Psoas muscle (tissue), 8 donors: Measurements from ENCODE around the gene TMEM266. TPM values are rescaled to one million over a fixed set of nuclear protein-coding genes. Genes with fewer than 3 reads are reported as not detected.
A peak's percentile ranks its signal among the peaks of the same experiment; 100 is the strongest.

ENCODE experiments used
- ATAC-seq, 4 donors: fragments of 200-7000 bp; cut with Tn5 transposase; one replicate each; pipeline ENCODE4 v1.9.1; 2020; ENCODE audit warnings: moderate library complexity in 3 of 4, mild to moderate bottlenecking in 2 of 4
- DNase-seq, 2 donors: peaks; one replicate each; pipeline ENCODE4 v3.0.0-alpha.2; 2020
- H3K27ac ChIP-seq: fragments of 200-600 bp; one replicate; pipeline ENCODE4 v1.8.0; 2022
- H3K27me3 ChIP-seq, 3 donors: fragments of 200-600 bp in 1 of 3; one replicate each; pipeline versions ENCODE4 v1.6.1 to v1.8.0; 2013 to 2022; ENCODE audit warnings: low read length in 2 of 3, mild to moderate bottlenecking in 2 of 3, moderate library complexity in 1 of 3; ENCODE audit not compliant: insufficient read depth in 3 of 3
- H3K36me3 ChIP-seq, 2 donors: fragments of 200-600 bp in 1 of 2; one replicate each; pipeline versions ENCODE4 v1.6.1 to v1.8.0; 2013 to 2022; ENCODE audit warnings: low read depth in 1 of 2, mild to moderate bottlenecking in 1 of 2, moderate library complexity in 1 of 2; ENCODE audit not compliant: insufficient read depth in 1 of 2
- H3K4me1 ChIP-seq: fragments of 200-600 bp; one replicate; pipeline ENCODE4 v1.8.0; 2022
- H3K4me3 ChIP-seq: fragments of 200-600 bp; one replicate; pipeline ENCODE4 v1.8.0; 2022; ENCODE audit warnings: mild to moderate bottlenecking
- H3K9me3 ChIP-seq: fragments of 200-600 bp; one replicate; pipeline ENCODE4 v1.8.0; 2022
- CTCF ChIP-seq: fragments of 200-600 bp; IDR thresholded peaks from one replicate; pipeline ENCODE4 v1.8.0; 2022; ENCODE audit warnings: antibody characterized with exemption
- WGBS, 3 donors: extraction: QIAGEN DNeasy Blood & Tissue Kit; methylation state at CpG; one replicate each; pipeline versions ENCODE4 v1.1.6 to v1.1.7; 2013; 5-methylcytosine and 5-hydroxymethylcytosine counted together
- intact Hi-C, 2 donors: fragments of 100-400 bp; cut with DNase I; formaldehyde crosslinking; loops; one replicate each; pipeline versions ENCODE4 v1.11.0 to v1.14.2; 2022
- polyA plus RNA-seq, 3 donors: library from polyadenylated mRNA; stranded (reverse); fragments of 200-250 nt; gene quantifications; one replicate each; pipeline ENCODE4 v1.2.3, GENCODE V29; 2013
- total RNA-seq, 4 donors: library from RNA; stranded (reverse); fragmentation: NEBNext Ultra II Directional in 2 of 4; extraction: Animal tissue kit (Norgen Biotek cat#: 25700) in 2 of 4; gene quantifications; one replicate each; pipeline versions ENCODE4 v1.2.1 to v1.2.4, GENCODE V29; 2021 to 2023
- donor health status: healthy with polysubstance abuse.
- donor health status: DM: no; HTN: no; CAD: no; lungs with moderate emphysema.
- donor health status: Bipolar disorder and iron deficiency.
- donor health status: healthy.
- donor health status: DM: yes; HTN: yes; CAD: no.
- donor health status: DM: no; HTN: no; CAD: no.
- donor health status: DM: no; HTN: no; CAD: no.
- donor health status: DM: yes; HTN: yes; CAD: no.

Gene TMEM266
- total and polyA plus RNA-seq, 7 donors, result 0.87 to 12.1 (median 5.6) TPM

GRCh38 chr15:76151599-76151974, 91.8 kb downstream of the TMEM266 start:
- TF ChIP-seq CTCF, result no peak
- no peaks in the 10 kb centered on the region for H3K36me3 ChIP-seq
- intact Hi-C loops, result no loop called here
- H3K27me3 ChIP-seq, result no peaks in the 10 kb centered on the region
- DNase-seq, result no peak
- peaks cover 33% of the 10 kb centered on the region for H3K4me1 ChIP-seq
- H3K27ac ChIP-seq, result no peak overlapping the region
- no peaks in the 10 kb centered on the region for H3K9me3 ChIP-seq
- ATAC-seq, result no peak
- 93 to 94% (median 94%) methylated on average over 8 of the region's 8 CpGs for WGBS, 3 donors
- no peak overlapping the region for H3K4me3 ChIP-seq

- Histone ChIP-seq H3K27ac (no peak overlapping the region), H3K4me1 (peaks cover 33% of the 10 kb centered on the region), H3K9me3 (no peaks in the 10 kb centered on the region), H3K4me3 (no peak overlapping the region), H3K27me3 (no peaks in the 10 kb centered on the region), H3K36me3 (no peaks in the 10 kb centered on the region)
- no peak for ATAC-seq
- DNase-seq, result no peak
- TF ChIP-seq CTCF, result no peak
- WGBS, 3 donors, result 76 to 93% (median 80%) methylated on average over 7 of the region's 7 CpGs
- intact Hi-C loops, result no loop called here
These were observed 92.4 kb downstream of the TMEM266 start for GRCh38 chr15:76152197-76152596.

- no peak for TF ChIP-seq CTCF
- Histone ChIP-seq H3K4me1 (peaks cover 30% of the 10 kb centered on the region), H3K27ac (peak overlapping the region; percentile 14), H3K4me3 (no peak overlapping the region), H3K36me3 (no peaks in the 10 kb centered on the region), H3K27me3 (no peaks in the 10 kb centered on the region), H3K9me3 (no peaks in the 10 kb centered on the region)
- ATAC-seq, result peak; percentile 40 to 73 (median 56)
- DNase-seq, result peak in 1 of 2 donors; percentile 21
- intact Hi-C loops, result loop anchor here in 1 of 2 donors (2.0 kb wide), 1 partner anchor 31 kb away; no protein-coding TSS in a partner anchor
- 23 to 38% (median 31%) methylated on average over 24 of the region's 24 CpGs for WGBS, 3 donors
These were observed 93.7 kb downstream of the TMEM266 start for GRCh38 chr15:76153241-76154197.

GRCh38 chr15:76155731-76156130, 95.9 kb downstream of the TMEM266 start:
- DNase-seq, result peak in 1 of 2 donors; percentile 12
- Histone ChIP-seq H3K4me1 (peaks cover 22% of the 10 kb centered on the region), H3K9me3 (no peaks in the 10 kb centered on the region), H3K4me3 (no peak overlapping the region), H3K27me3 (no peaks in the 10 kb centered on the region), H3K36me3 (no peaks in the 10 kb centered on the region), H3K27ac (no peak overlapping the region)
- intact Hi-C loops, result loop anchor here in 1 of 2 donors (2.0 kb wide), 1 partner anchor 29 kb away; no protein-coding TSS in a partner anchor
- TF ChIP-seq CTCF, result no peak
- no peak for ATAC-seq
- WGBS, 3 donors, result 78 to 82% (median 81%) methylated on average over 7 of the region's 7 CpGs
